Daoy (cell line): Measurements from ENCODE around the gene TMEM138. TPM values are rescaled to one million over a fixed set of nuclear protein-coding genes. Genes with fewer than 3 reads are reported as not detected.

Experiments used
- DNase-seq: peaks from one replicate; pipeline ENCODE4 v3.0.0-alpha.2; 2015; ENCODE audit warnings: low read depth
- total RNA-seq: library from RNA; depleted of rRNA; stranded (reverse); fragments of >200 nt; shearing (Covaris generic); gene quantifications from 2 replicates; pipeline ENCODE4 v1.2.3, GENCODE V29; 2014; rRNA removed

TMEM138 gene
- total RNA-seq, 1 experiment from 2014 or later: 49.4 TPM

GRCh38 chr11:61406067-61406466 is 43.9 kb downstream of the TMEM138 start:
- DNase-seq: no peak

GRCh38 chr11:61406991-61407728 is 45.0 kb downstream of the TMEM138 start:
- no peak for DNase-seq

GRCh38 chr11:61411589-61411988 is 49.4 kb downstream of the TMEM138 start:
- no peak for DNase-seq

GRCh38 chr11:61413496-61413895 is 51.3 kb downstream of the TMEM138 start:
- no peak for DNase-seq

GRCh38 chr11:61414547-61414946 is 52.4 kb downstream of the TMEM138 start:
- no peak for DNase-seq

GRCh38 chr11:61415381-61415780 is 53.2 kb downstream of the TMEM138 start:
- DNase-seq: no peak

- no peak for DNase-seq
Observed at GRCh38 chr11:61416941-61417340, 54.8 kb downstream of the TMEM138 start.

GRCh38 chr11:61417670-61418069 is 55.5 kb downstream of the TMEM138 start:
- no peak for DNase-seq

GRCh38 chr11:61418136-61418535 is 56.0 kb downstream of the TMEM138 start:
- DNase-seq: no peak

Other genes with a start within 250 kb of the TMEM138 start
- gene VPS37C, start 200.9 kb upstream of the TMEM138 start, total RNA-seq: 7.8 and 11.5 TPM in 2 replicates
- not detected in 2 replicates for gene PGA3, start 158.9 kb upstream of the TMEM138 start, total RNA-seq
- not detected in 2 replicates for gene PGA4, start 140.0 kb upstream of the TMEM138 start, total RNA-seq
- gene PGA5, start 121.2 kb upstream of the TMEM138 start, total RNA-seq: not detected in 2 replicates
- not detected in 2 replicates for gene VWCE, start 67.1 kb upstream of the TMEM138 start, total RNA-seq
- 153 and 180 TPM in 2 replicates for gene DDB1, start 29.3 kb upstream of the TMEM138 start, total RNA-seq
- 28.0 and 30.6 TPM in 2 replicates for gene TKFC, start 29.1 kb upstream of the TMEM138 start, total RNA-seq
- gene CYB561A3, start 492 bp upstream of the TMEM138 start, total RNA-seq: 12.4 and 14.6 TPM in 2 replicates
- 8.1 and 12.9 TPM in 2 replicates for gene TMEM216, start 30.2 kb downstream of the TMEM138 start, total RNA-seq
- 16.6 and 22.3 TPM in 2 replicates for gene CPSF7, start 67.6 kb downstream of the TMEM138 start, total RNA-seq
- 46.7 and 61.0 TPM in 2 replicates for gene SDHAF2, start 67.8 kb downstream of the TMEM138 start, total RNA-seq
- 0.23 and 1.8 TPM in 2 replicates for gene LRRC10B, start 146.4 kb downstream of the TMEM138 start, total RNA-seq
- 0.34 and 0.77 TPM in 2 replicates for gene SYT7, start 218.7 kb downstream of the TMEM138 start, total RNA-seq